GM19395 (cell line): ENCODE measurements around the gene BCOR.

Source experiments
- ATAC-seq: cut with Tn5 transposase; IDR thresholded peaks from one replicate; pipeline ENCODE4 v1.9.1; 2021; ENCODE audit warnings: mild to moderate bottlenecking, moderate library complexity; ENCODE audit not compliant: unreplicated experiment

The BCOR gene

GRCh38 chrX:40007131-40007755, 90.5 kb downstream of the BCOR start:
- ATAC-seq: no peak

DNA sequence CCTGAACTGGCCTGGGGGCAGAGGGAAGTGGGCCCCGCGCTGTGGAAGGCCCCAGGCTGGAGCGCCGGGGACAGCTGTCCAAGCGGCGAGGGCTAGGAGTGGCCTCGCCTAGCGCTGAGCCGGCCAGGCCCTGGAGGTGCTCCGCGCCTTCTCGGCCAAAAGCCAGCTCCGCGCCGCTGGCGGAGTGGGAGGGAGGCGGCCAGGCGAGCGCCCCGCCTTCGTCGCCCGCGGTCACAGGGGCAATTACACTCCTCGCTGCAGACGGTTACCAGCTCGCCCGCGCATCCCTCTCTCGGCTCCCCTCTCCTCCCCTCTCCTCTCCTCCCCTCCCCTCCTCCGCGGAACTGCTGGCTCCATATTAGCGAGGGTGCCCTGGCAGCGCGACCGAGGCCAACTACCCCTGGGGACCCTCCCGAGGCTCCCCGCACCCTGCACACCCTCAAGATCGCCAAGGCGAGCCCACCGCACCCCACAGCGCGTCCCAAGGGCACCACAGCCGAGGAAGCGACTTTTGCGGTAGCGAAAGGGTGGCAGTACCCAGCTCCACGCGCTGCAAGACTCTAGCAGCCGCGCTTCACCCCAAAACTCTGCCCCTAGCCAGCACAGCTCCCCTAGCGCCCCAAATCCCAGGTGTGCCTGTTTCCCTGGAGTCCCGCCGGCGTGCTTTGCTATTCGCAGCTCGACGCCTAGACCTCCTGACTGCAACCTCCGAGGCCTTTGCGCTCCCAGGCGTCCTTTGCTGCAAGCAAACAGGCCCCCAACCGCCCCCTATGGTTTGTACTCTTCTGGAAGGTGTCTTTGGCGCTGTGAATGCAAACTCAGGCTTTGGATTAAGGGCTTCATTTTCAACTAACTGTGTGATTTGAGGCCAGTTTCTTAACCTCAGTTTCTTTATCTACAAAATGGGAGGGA, 91.4 kb downstream of the BCOR start:
- no peak for ATAC-seq

- ATAC-seq: no peak
These were observed 92.3 kb downstream of the BCOR start for GRCh38 chrX:40005292-40006011.

DNA sequence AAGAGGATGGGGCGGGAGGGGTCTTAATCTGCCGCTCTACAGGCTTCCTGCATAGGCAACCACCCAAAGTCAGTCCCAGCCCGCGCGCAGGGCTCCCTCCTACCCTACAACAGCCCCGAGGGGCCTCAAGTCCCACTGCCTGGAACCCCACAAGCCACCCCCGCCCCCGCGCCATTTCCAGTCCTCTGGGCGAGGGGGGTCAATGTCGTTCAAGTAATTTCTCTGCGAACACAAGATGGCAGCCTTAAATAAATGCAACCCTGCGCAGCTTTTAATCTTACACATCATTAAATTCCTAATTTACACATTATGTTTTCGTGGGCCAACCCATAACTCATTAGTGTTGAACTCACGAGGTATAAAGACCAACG, 92.9 kb downstream of the BCOR start:
- ATAC-seq: no peak

DNA sequence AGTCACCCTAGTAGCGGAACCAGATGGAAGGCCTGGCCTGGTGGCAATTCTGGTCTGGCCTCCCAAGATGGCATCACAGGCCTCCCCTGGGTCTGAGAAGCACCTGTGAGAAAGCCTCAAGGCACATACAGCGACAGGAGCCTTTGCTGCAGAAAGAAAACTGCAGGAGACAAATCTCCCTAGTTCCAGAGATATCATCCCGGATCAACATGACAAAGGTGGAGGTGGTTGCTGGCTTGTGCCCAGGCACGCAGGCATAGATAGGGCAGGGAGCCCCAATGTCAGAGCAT, 93.6 kb downstream of the BCOR start:
- ATAC-seq: no peak

GRCh38 chrX:40003428-40004245, 94.1 kb downstream of the BCOR start:
- no peak for ATAC-seq

DNA sequence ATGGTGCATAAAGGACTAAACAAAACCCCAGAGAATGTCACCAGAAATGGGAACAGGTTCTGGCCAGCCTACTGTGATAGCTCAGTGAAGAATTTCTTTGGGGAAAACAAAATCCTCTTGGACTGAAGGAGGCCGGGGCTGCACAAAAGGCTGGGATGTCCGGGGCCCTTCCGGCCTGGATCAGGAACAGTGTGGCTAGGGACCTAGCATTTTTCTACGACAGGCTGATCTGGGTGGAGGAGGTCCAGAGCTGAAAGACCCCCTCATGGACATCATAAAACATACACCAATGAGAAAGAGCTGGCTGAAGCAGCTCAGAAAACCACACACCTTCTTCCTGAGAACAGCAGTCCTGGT, 94.7 kb downstream of the BCOR start:
- no peak for ATAC-seq
